Measurements from ENCODE around the gene NR3C2.

DNA sequence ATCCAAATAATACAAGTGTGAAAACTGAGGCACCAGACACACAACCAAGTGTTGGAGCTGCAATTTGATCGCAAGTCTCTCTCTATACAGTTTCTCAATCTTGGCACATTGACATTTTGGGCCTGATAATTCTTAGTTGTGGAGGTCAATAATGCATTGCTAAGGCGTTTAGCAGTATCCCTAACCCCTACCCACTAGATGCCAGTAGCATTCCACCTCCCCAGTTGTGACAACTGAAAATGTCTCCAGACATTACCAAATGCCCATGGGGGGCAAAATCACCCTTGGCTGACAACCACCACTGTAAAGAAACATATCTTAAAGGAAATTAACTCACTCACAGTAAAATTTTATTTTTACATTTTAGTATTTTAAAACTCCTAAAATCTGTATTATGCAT is 4.2 kb downstream of the NR3C2 start:
- TF ChIP-seq, protein P1, sequence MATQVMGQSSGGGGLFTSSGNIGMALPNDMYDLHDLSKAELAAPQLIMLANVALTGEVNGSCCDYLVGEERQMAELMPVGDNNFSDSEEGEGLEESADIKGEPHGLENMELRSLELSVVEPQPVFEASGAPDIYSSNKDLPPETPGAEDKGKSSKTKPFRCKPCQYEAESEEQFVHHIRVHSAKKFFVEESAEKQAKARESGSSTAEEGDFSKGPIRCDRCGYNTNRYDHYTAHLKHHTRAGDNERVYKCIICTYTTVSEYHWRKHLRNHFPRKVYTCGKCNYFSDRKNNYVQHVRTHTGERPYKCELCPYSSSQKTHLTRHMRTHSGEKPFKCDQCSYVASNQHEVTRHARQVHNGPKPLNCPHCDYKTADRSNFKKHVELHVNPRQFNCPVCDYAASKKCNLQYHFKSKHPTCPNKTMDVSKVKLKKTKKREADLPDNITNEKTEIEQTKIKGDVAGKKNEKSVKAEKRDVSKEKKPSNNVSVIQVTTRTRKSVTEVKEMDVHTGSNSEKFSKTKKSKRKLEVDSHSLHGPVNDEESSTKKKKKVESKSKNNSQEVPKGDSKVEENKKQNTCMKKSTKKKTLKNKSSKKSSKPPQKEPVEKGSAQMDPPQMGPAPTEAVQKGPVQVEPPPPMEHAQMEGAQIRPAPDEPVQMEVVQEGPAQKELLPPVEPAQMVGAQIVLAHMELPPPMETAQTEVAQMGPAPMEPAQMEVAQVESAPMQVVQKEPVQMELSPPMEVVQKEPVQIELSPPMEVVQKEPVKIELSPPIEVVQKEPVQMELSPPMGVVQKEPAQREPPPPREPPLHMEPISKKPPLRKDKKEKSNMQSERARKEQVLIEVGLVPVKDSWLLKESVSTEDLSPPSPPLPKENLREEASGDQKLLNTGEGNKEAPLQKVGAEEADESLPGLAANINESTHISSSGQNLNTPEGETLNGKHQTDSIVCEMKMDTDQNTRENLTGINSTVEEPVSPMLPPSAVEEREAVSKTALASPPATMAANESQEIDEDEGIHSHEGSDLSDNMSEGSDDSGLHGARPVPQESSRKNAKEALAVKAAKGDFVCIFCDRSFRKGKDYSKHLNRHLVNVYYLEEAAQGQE (IDR thresholded peaks at IDR 0.05; ENCODE audit: unreplicated experiment) = no peak
- no peak for TF ChIP-seq EZH2 (IDR thresholded peaks at IDR 0.05; ENCODE audit: low read depth, unreplicated experiment)
- TF ChIP-seq, protein P2, sequence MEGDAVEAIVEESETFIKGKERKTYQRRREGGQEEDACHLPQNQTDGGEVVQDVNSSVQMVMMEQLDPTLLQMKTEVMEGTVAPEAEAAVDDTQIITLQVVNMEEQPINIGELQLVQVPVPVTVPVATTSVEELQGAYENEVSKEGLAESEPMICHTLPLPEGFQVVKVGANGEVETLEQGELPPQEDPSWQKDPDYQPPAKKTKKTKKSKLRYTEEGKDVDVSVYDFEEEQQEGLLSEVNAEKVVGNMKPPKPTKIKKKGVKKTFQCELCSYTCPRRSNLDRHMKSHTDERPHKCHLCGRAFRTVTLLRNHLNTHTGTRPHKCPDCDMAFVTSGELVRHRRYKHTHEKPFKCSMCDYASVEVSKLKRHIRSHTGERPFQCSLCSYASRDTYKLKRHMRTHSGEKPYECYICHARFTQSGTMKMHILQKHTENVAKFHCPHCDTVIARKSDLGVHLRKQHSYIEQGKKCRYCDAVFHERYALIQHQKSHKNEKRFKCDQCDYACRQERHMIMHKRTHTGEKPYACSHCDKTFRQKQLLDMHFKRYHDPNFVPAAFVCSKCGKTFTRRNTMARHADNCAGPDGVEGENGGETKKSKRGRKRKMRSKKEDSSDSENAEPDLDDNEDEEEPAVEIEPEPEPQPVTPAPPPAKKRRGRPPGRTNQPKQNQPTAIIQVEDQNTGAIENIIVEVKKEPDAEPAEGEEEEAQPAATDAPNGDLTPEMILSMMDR (conservative IDR thresholded peaks at IDR 0.05; ENCODE audit: low read depth in 2 of 2) = peak; percentile 25 to 44; a peak in 3 of 4 replicates
- no peak for TF ChIP-seq CREB1 (CRISPR knock-in tag; IDR thresholded peaks at IDR 0.05; ENCODE audit: low read depth)
- TF ChIP-seq JUNB (IDR thresholded peaks at IDR 0.05; ENCODE audit: unreplicated experiment) = no peak
- TF ChIP-seq POLR2AphosphoS5 (IDR thresholded peaks at IDR 0.05; ENCODE audit: low read depth) = no peak
- TF ChIP-seq STAT1 (IDR thresholded peaks at IDR 0.05; ENCODE audit: unreplicated experiment) = no peak
- TF ChIP-seq EZH2phosphoT487 (IDR thresholded peaks at IDR 0.05; ENCODE audit: unreplicated experiment) = no peak
- no peak for TF ChIP-seq ZNF114 (CRISPR knock-in tag; IDR thresholded peaks at IDR 0.05)
- TF ChIP-seq ZNF331 (CRISPR knock-in tag; IDR thresholded peaks at IDR 0.05; ENCODE audit: low read depth) = no peak
